Measurements from ENCODE around the gene TMEM203.

DNA sequence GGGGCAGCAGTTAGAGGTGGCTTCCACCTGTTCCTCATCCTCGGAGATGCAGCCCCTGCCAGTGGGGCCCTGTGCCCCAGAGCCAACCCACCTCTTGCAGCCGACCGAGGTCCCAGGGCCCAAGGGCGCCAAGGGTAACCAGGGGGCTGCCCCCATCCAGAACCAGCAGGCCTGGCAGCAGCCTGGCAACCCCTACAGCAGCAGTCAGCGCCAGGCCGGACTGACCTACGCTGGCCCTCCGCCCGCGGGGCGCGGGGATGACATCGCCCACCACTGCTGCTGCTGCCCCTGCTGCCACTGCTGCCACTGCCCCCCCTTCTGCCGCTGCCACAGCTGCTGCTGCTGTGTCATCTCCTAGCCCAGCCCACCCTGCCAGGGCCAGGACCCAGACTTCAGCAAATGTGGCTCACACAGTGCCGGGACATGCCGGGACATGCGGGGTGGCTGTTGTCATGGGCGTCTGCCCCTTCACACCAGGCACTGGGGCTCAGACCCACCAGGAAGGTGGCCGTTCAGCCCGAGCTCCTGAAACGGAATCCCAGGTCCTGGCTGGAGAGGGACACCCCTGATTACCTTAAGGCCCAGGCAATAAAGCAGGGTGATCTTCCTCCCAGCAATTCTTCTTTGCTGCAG is 20.4 kb upstream of the TMEM203 start:
- TF ChIP-seq CTCF (conservative IDR thresholded peaks at IDR 0.05; ENCODE audit: low read length) (no peak), EZH2phosphoT487 (IDR thresholded peaks at IDR 0.05; ENCODE audit: borderline replicate concordance, low read depth, low read length) (no peak)
